HT-29 (cell line): ENCODE results near the gene TRPV5. TPM values are rescaled to one million over a fixed set of nuclear protein-coding genes. Genes with fewer than 3 reads are reported as not detected.
"Not testable (repeated sequence)": the region's sequence is repeated elsewhere in the genome, so short reads cannot be mapped to it uniquely, and the experiment has no call there.

Experiments used
- DNase-seq: peaks from one replicate; pipeline ENCODE4 v3.0.0-alpha.2; 2015; ENCODE audit warnings: low spot score
- total RNA-seq: library from RNA; depleted of rRNA; stranded (reverse); fragments of >200 nt; shearing (Covaris generic); gene quantifications from 2 replicates; pipeline ENCODE4 v1.2.3, GENCODE V29; 2014; rRNA removed

TRPV5 gene
- total RNA-seq = 0.18 TPM in 1 of 2 replicates, not detected in the other

DNA sequence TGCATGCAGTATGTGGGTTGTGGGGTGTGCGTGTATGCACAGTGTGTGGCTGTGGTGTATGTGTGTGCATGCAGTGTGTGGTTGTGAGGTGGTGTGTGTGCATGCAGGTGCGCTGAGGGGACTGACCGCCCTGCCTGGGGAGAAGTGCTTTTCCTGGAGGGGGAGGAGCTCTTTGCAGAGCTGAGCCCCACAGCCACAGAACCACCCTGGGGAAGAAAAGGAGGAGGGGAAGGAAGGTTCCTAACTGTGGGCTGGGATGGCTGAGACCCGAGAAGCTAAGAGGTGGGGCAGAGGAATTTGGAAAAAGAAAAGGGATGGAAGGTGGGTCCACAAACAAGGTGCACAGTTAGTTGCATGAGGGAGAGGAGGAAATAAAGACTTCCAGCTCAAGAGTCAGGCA, at the start of gene TRPV5:
TRPV5 (minus strand) TSS at position 123 of the 400 bp plus-strand sequence. CDS start 287 bp downstream, outside the sequence.
- no peak for DNase-seq

DNA sequence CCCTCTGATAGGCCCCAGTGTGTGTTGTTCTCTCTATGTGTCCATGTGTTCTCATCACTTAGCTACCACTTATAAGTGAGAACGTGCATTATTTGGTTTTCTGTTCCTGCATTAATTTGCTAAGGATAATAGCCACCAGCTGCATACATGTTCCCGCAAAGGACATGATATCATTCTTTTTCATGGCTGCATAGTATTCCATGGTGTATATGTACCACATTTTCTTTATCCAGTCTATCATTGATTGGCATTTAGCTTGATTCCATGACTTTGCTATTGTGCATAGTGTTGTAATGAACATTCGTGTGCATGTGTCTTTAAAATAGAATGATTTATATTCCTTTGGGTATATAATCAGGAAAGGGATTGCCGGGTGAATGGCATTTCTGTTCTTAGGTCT, 44.9 kb upstream of the TRPV5 start:
- DNase-seq = not testable (repeated sequence)

DNA sequence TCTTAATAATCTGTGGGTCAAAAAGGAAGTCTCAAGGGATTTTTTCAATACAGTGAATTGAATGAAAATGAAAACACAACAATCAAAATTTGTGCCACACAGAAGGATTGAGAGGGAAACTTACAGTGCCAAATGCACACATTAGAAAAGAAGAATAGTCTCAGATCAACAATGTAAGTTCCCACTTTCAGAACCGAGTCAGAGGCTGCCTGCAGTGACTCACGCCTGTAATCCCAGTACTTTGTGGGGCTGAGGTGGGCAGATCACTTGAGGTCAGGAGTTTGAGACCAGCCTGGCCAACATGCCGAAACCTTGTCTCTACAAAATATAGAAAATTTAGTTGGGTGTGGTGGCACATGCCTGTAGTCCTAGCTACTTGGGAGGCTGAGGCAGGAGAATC, 41.1 kb upstream of the TRPV5 start:
- DNase-seq = no peak

DNA sequence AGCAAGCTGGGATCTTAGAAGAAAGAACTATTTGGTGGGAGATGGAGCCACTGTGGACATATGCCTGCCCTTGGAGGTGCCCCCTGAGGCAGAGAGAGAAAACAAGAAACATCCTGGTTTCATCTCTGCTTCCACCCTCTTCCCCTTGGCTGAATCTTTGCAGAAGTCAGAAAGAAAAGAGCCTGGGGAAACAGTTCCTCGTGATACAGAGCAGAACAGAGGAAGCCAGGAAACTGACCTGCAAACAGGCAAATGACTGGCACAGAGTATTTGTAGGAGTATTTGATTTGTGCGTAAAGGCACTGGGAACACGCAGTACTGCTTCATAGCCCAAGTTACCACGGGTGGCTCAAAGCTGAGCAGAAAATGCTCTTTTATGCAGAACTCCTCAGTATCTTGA, 35.6 kb upstream of the TRPV5 start:
- DNase-seq = no peak

DNA sequence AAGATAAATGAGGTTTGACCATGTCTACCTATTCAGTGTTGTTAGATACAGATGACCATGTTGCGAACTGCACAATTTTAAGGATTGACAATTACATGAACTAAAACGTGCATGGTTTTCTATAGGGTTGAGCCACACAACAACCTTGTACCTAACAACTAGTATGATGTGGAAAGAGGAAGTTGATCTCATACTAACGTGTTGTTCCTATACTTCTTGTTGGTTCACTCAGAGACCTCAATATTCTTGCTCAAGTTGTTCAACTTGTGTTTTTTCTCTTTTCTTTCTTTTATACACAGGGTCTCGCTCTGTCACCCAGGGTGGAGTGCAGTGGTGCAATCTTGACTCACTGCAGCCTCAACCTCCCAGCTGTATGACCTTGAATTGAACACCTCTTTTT, 34.7 kb upstream of the TRPV5 start:
- no peak for DNase-seq

DNA sequence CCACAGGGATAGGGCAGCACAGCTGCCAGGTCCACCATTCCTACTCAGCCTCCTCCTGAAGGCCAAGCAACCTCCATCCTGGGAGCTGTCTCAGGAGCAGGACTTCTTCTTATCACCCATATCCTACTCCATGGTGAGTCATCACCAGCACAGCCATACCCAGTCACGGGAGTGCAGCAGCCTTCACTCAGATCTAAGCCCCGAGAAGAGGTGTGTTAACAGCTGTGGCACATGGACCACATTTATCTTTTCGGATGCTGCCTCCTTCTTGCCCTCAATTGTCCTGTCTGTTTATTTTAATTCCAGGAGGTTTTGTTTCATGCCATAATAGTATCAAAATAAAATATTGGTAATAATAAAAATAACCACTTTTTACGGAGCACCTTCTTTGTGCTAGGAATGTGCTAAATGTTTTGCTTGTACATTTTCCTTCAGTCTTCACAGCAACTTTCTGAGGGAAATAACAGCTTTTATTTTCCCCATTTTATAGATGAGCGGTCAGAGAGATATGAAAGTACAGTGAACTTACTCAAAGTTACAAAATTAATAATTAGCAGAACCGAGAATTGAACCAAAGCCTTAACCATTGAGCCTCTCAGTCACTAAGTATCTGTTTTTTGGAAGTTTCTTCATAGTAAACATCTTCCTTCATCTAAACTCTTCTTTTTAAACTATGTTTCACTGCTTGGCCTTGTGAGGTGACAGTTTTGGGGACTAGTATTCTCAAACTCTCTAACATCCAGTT, 31.1 kb upstream of the TRPV5 start:
- no peak for DNase-seq

DNA sequence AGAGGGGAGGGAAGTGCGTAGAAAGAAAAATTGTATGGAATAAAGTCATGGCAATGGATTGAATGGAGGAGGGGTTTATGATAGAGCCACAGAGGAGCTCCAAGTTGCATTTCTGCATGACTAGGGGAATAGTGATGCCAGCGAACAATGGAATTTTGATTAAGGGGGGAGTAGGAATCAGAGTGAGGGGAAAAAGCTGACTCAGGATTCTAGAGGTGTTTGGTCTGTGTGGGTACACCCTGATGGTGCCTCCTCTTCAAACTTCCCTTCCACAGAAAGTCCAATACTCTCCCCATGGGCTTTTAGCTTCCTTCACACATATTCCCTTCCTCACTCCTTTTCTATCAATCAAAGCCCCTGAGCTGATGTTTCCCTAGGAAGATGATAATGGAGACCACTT, 30.4 kb upstream of the TRPV5 start:
- no peak for DNase-seq

DNA sequence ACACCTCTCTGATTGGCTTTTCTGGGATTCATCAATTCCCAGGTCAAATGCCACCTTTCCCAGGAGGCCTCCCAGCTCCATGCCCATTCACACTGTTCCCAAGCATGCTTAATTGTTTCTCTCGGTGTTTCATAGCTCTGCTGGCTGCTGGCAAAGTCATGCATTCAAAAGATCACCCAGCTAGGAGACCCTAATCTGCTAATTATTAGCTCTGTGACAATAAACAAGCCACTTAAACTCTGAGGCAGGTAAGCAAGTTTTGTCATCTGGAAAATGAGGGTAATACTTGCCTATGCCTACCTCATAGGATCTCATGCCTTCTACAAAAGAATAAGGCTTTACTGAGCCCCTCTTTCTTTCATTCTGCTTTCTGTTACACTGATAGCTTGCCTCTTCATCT, 29.4 kb upstream of the TRPV5 start:
- no peak for DNase-seq

DNA sequence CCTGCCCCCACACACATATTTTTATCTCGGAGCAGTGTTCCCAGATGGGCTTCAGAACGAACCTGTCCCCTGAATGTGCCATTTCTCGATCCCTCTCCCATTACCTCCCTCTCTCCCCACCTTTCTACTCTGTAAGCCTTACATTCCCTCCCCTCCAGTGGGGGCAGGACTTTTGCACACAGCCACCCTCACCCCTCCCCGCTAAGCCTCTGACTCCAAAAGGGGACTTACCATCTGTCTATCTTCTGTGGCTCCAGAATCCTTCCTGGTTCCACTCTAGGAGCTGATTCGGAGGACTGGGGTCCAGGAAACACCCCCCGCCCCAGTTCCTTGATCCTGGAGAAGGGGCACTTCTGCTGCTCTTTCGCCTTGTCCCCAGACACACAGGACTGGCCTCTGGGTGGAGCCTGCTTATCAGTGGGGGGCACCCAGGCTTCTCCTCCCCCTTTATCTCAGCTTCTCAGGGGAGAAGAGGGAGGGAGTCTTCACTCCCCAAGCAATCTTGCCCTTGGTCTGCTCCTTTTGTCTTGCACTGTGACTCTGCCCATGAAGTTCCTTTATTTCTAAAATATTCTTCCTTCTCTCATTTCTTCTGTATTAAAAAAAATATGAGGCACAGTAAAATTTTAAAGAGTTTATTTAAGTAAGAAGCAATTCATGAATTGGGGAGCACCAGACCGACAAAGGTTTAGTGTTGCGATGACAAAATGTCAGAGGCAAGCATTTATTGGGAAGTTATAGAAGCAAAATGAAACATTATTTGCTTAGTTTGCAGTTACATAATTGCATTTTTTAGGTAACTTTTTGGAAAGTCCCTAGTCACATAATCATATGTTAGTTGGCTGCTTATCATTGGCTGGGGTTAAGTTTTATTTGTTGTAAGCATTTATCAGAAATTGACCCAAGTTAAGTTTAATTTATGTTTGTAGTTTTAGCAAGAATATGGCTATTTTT, 28.7 kb upstream of the TRPV5 start, which contains the start of gene KEL:
KEL (minus strand) TSS at position 391 of the 954 bp plus-strand sequence; CDS start at position 234, 157 bp downstream.
- DNase-seq = no peak

DNA sequence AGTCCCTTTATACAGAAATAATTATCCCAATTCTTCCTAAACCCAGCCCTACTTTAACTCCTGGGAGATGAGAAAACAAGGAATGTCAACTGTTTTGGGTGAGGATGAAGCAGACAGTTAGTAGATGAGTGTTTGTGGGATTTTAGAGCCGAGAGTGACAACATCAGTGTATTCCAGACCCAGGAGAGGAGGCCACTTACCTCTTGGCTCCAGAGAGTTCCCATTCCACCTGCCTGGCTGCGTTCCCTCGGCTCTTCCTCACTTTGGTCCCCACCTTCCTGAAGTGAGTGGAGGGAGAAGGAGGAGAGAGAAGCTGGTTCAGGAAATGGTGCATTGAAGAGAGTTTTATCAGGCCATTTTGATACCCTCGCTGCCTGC, 28.0 kb upstream of the TRPV5 start:
- DNase-seq = no peak

DNA sequence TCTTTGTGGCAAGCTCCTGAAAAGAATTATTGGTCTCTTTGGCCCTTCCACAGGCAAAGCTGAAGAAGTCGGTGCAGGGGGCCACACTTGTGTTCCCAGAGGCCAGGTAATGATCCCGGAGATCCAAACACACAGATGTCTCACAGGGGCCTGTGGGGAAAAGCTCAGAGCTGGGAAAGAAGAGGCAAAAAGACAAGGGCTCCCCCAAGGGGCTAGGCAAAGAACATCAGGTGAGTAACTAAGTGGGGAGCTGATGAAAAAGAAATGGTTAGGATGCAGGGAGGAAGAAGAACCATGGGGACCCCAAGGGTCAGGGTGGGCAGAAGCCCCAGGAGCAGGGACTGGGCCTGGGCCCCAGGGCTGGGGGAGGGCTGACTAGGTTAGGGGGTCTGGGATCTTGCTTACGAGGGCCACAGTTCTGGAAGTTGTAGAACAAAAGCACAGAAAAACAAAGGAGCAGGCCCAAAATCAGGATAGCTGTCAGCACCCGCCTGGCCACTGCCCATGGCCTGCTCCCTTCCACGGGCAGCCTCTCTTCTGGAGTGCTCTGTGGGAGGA, 27.5 kb upstream of the TRPV5 start:
- DNase-seq = peak; percentile 65

DNA sequence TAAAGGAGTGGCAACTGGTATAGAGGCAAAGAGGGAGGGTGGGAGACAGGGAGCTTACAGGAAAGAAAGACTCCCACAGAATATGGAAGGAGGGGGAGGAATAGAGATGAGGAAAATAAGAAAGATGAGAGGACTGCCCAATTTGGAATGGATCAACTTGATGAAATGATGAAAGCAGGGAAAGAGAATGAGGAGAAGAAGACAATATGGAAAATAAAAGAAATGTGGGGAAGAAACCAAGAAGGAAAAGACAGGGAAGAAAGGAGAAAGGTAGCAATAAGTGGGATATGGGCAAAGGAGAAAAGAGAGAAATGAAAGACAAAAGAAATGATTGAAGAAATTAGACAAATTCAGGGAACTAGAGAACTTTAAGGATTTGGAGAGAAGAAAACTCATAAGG, 25.7 kb upstream of the TRPV5 start:
- no peak for DNase-seq

DNA sequence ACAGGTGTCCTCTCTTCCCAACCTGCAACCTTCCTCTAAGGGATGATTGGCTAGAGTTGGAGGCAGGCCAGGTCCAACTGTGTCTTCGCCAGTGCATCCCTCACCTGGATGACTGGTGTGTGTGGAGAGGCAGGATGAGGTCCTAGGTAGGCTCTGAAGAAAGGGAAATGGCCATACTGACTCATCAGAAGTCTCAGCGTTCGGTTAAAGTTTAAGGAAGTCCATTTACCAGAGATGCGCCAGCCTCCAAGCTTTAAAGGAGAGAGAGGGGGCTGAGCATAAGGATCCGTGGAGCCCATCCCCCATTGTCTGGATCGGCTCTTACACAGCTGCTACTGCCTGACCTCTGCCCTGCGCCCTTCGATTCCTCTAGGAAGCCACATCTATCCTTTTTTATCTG, 24.2 kb upstream of the TRPV5 start:
- DNase-seq = peak; percentile 50

DNA sequence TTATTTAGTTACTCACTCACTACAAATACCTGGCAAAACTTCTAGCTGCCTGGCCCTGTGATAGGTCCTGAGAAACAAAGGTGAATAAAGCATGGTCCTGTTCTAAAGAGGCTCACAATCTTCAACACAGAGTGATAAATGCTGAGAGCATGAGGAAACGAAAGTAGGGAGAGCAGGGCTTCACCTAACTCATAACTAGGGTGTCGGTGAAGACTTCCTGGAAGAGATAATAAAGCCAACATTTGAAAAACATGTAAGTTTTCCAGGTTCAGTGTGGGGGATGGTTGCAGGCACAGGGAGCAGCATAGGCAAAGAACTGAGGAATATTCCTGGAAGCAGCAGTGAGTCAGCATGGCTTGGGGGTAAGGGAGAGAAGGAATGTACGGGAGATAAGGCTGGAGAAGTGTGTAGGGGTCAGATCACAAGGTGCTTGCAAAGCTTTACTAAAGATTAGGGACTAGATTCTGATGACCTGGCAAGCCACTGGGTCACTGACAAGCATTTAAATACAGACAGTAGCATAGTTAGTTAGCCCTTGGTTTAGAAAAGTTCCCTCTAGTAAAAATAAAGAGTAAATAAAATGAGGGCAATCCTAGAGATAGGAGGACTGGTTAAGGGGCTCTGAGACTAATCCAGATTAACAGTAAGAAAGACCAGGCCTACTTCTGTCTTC, 23.5 kb upstream of the TRPV5 start:
- peak; percentile 73 for DNase-seq

DNA sequence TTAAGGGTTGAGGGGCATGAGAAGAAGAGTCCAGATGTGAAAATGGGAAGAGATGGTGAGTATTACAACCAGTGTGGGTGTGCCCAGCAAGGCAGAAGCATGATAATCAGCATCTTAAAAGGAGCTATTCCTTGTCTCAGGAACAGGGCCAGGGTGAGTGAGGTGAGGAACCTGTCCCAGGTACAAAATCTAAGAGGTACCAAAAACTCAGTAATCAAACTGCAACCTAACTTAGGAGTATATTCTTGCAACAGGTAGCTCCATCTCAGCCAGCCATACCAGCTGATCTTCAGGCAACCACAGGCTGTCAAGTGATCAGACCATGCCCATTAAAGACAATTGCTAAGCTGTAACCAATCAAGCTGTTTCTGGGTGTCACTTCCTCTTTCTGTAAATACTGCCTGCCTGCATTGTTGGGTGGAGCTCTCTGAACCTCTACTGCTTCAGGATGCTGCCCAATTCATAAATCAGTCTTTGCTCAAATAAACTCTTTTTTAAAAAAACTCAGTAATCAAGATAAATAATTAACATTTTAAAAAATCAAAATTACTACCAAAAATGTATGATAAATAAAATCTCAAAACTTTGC, 21.2 kb upstream of the TRPV5 start:
- peak; percentile 73 for DNase-seq

DNA sequence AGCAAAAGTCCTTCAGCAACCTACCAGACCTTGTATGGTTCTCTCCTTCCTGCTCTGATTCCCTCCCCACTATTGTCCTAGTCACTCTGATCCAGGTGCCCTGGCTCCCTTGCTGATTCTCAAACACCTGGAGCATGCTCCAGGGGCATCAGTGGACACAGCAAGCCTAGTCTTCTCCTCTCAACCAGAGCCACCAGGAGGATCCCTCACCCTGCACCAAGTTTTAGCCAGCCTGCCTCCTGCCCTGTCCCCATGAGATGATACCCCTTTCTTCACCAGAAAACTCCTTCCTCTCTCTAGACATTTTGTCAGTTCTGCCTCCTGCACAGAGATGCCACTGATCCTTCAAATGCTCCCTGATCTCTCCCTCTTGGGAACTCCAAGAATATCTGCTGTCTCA, 16.7 kb upstream of the TRPV5 start:
- DNase-seq = no peak

DNA sequence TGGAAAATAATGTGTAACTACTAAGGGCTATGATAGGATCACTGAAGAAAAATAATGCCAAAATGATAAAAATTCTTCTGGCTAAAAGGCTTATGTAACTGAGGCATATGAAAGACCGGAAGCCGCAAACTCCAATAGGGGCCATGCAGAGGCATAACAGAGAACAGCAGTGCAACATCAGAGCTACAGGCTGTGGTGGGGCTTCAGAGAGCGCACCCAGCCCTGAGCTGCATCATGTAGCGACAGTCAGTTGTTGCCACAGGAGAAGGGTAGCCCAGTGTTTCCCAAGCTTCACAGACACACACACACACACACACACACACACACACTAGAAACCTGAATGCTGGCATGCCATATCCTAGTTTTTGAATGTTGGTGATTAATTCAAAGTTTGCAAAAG, 15.1 kb upstream of the TRPV5 start:
- no peak for DNase-seq

DNA sequence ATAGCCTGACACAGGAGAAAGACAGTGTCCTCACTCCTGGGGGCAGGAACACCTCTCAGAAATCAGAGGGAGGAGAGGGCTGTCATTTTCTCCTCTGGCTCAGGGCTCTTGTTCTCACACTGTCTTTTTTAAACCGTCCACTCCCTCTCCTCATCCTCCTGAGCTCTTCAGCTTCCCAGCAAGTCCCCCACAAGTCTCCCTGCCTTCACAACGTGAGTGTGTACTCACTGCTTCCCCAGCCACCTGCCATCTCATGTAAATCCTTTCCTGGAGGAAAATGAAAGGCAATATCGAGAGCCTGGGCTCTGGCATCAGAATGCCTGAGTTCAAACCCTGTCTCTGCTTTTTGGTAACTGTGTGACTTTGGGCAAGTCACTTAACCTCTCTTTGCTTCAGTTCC, 11.5 kb upstream of the TRPV5 start:
- DNase-seq = no peak

DNA sequence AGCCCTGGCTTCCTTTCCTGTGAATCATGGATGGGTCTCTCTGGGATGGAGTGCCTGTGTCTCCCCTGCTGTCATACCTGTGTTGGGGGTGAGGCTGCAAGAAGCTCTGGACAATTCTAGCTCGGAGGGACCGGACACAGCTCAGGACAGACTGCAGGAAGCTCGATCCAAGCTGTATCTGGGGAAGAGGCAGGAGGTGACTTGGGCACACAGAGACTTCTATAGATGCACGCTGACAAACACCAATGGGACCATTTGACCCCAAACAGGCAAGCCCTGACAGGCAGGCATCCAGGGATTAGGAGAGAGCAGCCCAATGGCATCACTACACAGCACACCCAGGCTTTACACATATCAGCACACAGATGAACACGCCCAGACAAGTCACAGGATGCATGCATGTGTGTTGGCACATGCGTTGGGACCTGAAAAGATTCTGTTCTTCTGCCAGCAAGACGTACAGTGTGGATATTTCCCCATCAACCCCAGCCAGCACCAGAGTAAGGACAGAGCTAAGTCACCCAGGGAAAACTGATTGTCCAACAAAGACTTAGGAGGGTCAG, 10.2 kb upstream of the TRPV5 start:
- no peak for DNase-seq

DNA sequence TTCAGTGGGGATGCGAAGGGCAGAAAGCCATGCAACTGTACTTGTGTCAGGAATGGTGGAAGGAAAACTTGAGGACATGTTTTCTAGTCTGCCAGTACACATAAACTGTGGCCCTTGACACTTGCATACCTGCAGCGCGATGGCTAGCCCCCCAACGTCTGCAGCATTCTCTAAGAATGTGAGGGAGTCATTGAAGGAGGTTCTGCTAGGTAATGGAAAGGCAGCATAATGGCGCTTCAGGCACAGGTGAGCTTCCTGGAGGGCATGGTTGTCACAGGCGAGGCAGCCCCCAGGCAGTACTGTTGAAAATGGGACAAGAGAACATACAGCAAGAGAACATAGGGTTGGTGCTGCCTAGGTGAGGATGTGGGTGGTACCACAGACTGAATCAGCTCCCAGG, 9.2 kb upstream of the TRPV5 start:
- no peak for DNase-seq

DNA sequence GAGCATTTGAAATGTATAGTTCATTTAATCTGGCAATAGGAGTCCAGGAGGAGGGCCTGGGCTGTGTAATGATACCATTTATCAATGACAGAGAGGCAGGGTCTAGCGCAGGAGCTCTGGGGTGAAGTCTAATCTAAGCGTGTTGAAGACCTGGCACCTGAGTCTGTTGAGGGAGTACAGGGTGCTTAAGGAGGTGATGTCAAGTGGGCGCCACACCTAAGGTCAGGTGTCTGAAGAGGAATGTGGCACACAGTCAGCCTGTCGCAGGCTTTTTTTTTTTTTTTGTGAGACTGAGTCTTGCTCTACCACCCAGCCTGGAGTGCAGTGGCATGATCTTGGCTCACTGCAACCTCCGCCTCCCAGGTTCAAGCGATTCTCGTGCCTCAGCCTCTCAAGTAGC, 8.0 kb upstream of the TRPV5 start:
- no peak for DNase-seq
